HG03095 (cell line): ENCODE data around the gene KCNN4.

Experiments
- ATAC-seq: cut with Tn5 transposase; IDR thresholded peaks from one replicate; pipeline ENCODE4 v1.9.1; 2021; ENCODE audit warnings: moderate library complexity; ENCODE audit not compliant: unreplicated experiment

KCNN4 gene

DNA sequence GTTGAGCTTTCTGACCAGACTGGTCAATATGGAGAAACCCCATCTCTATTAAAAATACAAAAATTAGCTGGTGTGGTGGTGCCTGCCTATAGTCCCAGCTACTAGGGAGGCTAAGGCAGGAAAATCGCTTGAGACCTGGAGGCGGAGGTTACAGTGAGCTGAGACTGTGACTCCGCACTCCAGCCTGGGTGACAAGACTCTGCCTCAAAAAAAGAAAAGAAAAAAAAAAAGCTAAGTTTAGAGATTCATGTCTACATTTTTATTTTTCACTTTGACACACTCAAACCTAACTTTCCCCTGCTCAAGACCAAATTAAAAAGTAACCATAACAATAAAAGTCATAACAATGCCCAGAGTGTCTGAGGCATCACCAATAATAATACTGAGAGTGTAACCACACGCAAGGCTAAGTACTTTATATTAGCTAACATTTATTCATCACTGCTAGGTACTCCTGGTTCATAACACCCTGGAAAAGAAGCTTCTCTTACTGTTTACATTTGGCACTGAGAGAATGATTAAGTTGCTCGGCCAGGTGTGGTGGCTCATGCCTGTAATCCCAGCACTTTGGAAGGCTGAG is 59.2 kb downstream of the KCNN4 start:
- ATAC-seq, result no peak

DNA sequence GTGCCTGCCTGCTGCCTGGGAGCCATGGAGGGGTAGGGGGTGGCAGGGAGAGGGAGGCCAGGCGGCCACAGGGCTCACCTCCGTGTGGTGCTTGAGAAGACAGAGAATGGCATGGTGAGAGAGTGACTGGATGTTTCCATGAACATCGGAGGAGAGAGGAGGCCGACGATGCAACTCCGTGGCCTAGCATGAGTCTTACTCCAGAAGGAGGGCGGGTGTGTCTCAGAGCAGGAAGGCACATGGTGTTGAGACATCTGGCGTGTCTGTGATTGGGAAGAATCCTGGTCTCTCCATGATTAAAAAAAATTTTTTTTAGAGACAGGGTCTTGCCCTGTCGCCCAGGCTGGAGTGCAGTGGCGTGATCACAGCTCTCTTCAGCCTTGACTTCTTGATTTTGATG is 59.8 kb downstream of the KCNN4 start:
- no peak for ATAC-seq

DNA sequence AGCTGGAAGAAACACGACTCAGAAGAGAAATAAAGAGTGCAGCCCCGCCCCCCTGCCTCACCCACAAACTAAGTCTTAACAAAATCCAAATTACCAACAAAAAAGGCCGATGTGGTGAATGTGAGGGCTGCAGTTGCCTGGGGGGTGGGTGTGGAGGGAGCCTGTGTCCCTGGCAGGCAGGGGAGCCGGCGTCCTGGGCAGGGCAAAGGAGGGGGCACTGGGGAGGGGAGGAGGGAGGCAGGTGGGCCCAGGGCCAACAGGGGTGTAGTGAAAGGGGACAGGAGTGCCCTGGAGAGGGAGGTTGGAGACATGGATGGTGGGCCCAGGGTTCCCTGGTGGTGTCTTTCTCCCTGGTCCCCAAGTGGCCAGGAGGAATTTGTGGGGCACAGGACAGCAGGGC is 60.9 kb downstream of the KCNN4 start:
- ATAC-seq, result no peak

DNA sequence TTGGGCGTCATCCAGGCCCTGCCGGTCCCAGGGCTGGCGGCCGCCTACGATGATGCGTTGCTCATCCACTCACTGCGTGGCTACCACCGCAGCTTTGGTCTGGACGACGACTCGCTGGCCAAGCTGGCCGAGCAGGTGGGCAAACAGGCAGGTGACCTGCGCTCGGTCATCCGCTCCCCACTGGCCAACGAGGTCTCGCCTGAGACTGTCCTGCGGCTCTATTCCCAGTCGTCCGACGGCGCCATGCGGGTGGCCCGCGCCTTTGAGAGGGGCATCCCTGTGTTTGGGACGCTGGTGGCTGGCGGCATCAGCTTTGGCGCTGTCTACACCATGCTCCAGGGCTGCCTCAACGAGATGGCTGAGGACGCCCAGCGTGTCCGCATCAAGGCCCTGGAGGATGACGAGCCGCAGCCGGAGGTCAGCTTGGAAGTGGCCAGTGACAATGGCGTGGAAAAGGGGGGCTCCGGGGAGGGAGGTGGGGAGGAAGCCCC is 61.4 kb downstream of the KCNN4 start:
- no peak for ATAC-seq

DNA sequence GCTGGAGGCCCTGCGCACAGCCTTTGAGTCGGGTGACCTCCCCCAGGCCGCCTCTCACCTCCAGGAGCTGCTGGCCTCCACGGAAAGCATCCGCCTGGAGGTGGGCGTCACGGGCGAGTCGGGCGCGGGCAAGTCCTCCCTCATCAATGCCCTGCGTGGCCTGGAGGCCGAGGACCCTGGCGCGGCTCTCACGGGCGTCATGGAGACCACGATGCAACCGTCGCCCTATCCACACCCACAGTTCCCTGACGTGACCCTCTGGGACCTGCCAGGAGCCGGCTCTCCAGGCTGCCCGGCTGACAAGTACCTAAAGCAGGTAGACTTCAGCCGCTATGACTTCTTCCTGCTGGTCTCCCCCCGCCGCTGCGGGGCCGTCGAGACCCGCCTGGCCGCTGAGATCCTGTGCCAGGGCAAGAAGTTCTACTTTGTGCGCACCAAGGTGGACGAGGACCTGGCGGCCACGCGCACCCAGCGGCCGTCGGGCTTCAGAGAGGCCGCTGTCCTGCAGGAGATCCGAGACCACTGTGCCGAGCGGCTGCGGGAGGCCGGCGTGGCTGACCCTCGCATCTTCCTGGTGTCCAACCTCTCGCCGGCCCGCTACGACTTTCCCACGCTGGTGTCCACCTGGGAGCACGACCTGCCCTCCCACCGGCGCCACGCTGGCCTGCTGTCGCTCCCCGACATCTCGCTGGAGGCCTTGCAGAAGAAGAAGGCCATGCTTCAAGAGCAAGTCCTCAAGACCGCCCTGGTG is 62.0 kb downstream of the KCNN4 start:
- no peak for ATAC-seq
